ENCODE results near the gene TRIM21. TPM values are rescaled to one million over a fixed set of nuclear protein-coding genes. Genes with fewer than 3 reads are reported as not detected.
A peak's percentile ranks its signal among the peaks of the same experiment; 100 is the strongest.

The TRIM21 gene
- 10 to 100 TPM in 3 of 4 donors, 1 to 10 TPM in 1; 9.6 to 13.4 (median 12.0) TPM for total RNA-seq

GRCh38 chr11:4393209-4393857 lies at the start of gene TRIM21:
TSS of gene TRIM21 (minus strand) at chr11:4393702. CDS start at chr11:4390409, 3,293 bp downstream.
- Histone ChIP-seq H3K27me3 (no peaks in the 10 kb centered on the region), H3K27ac (peak within 1 kb of the TSS; percentile 67), H3K36me3 (peaks cover 19% of the 10 kb centered on the region), H3K4me3 (peak within 1 kb of the TSS; percentile 78), H3K9me3 (no peaks in the 10 kb centered on the region), H3K4me1 (peaks cover 9% of the 10 kb centered on the region)
- 1% methylated on average over 12 of the region's 13 CpGs for WGBS
- no peak for TF ChIP-seq CTCF (IDR thresholded peaks at IDR 0.05)
- TF ChIP-seq POLR2AphosphoS5 (IDR thresholded peaks at IDR 0.05) = no peak
- no peak for TF ChIP-seq EP300 (IDR thresholded peaks at IDR 0.05)
- peak in 1 of 2 donors; percentile 15 for TF ChIP-seq POLR2A (IDR thresholded peaks at IDR 0.05)
- peak; percentile 85 to 87 for DNase-seq (ENCODE audit: low spot score in 2 of 2)

- H3K27ac ChIP-seq = no peak overlapping the region
- H3K36me3 ChIP-seq = no peaks in the 10 kb centered on the region
- no peak overlapping the region for H3K4me3 ChIP-seq
- no peaks in the 10 kb centered on the region for H3K4me1 ChIP-seq
- 92% methylated on average over 3 of the region's 3 CpGs for WGBS
- DNase-seq (ENCODE audit: low spot score in 2 of 2) = no peak
- no peaks in the 10 kb centered on the region for H3K9me3 ChIP-seq
- no peaks in the 10 kb centered on the region for H3K27me3 ChIP-seq
- TF ChIP-seq EP300 (IDR thresholded peaks at IDR 0.05) (no peak), CTCF (IDR thresholded peaks at IDR 0.05) (no peak), POLR2A (IDR thresholded peaks at IDR 0.05) (no peak), POLR2AphosphoS5 (IDR thresholded peaks at IDR 0.05) (no peak)
These were observed 48.0 kb upstream of the TRIM21 start for GRCh38 chr11:4441515-4441914.

GRCh38 chr11:4436411-4436810 lies 42.9 kb upstream of the TRIM21 start:
- H3K27me3 ChIP-seq = no peaks in the 10 kb centered on the region
- H3K36me3 ChIP-seq = no peaks in the 10 kb centered on the region
- no peak for DNase-seq (ENCODE audit: low spot score in 2 of 2)
- H3K4me3 ChIP-seq = no peak overlapping the region
- H3K4me1 ChIP-seq = no peaks in the 10 kb centered on the region
- WGBS = 55% methylated on average over 1 of the region's 1 CpG
- H3K9me3 ChIP-seq = no peaks in the 10 kb centered on the region
- TF ChIP-seq POLR2AphosphoS5 (IDR thresholded peaks at IDR 0.05) (no peak), POLR2A (IDR thresholded peaks at IDR 0.05) (no peak), CTCF (IDR thresholded peaks at IDR 0.05) (no peak), EP300 (IDR thresholded peaks at IDR 0.05) (no peak)
- no peak overlapping the region for H3K27ac ChIP-seq

GRCh38 chr11:4433856-4434255 lies 40.4 kb upstream of the TRIM21 start:
- H3K4me1 ChIP-seq = no peaks in the 10 kb centered on the region
- H3K27me3 ChIP-seq = no peaks in the 10 kb centered on the region
- H3K36me3 ChIP-seq = no peaks in the 10 kb centered on the region
- no peak overlapping the region for H3K4me3 ChIP-seq
- H3K27ac ChIP-seq = no peak overlapping the region
- no peaks in the 10 kb centered on the region for H3K9me3 ChIP-seq
- 74% methylated on average over 2 of the region's 2 CpGs for WGBS
- no peak for DNase-seq (ENCODE audit: low spot score in 2 of 2)
- no peak for TF ChIP-seq POLR2A (IDR thresholded peaks at IDR 0.05)
- TF ChIP-seq CTCF (IDR thresholded peaks at IDR 0.05) = no peak
- no peak for TF ChIP-seq EP300 (IDR thresholded peaks at IDR 0.05)
- TF ChIP-seq POLR2AphosphoS5 (IDR thresholded peaks at IDR 0.05) = no peak

GRCh38 chr11:4430051-4430450 lies 36.5 kb upstream of the TRIM21 start:
- H3K4me3 ChIP-seq = no peak overlapping the region
- 79% methylated on average over 4 of the region's 4 CpGs for WGBS
- no peaks in the 10 kb centered on the region for H3K36me3 ChIP-seq
- no peaks in the 10 kb centered on the region for H3K9me3 ChIP-seq
- no peak for DNase-seq (ENCODE audit: low spot score in 2 of 2)
- TF ChIP-seq CTCF (IDR thresholded peaks at IDR 0.05) (no peak), POLR2AphosphoS5 (IDR thresholded peaks at IDR 0.05) (no peak), POLR2A (IDR thresholded peaks at IDR 0.05) (no peak), EP300 (IDR thresholded peaks at IDR 0.05) (no peak)
- no peaks in the 10 kb centered on the region for H3K4me1 ChIP-seq
- no peak overlapping the region for H3K27ac ChIP-seq
- H3K27me3 ChIP-seq = no peaks in the 10 kb centered on the region
